Measurements from ENCODE around the gene PRKCB. TPM values are rescaled to one million over a fixed set of nuclear protein-coding genes. Genes with fewer than 3 reads are reported as not detected.
"Not testable (repeated sequence)": the region's sequence is repeated elsewhere in the genome, so short reads cannot be mapped to it uniquely, and the experiment has no call there.

Gene PRKCB
- polyA plus RNA-seq, 1 donor (not counting 4 experiments of a cell fraction or from before 2014, with no cell fraction given) = 0.18 TPM

GRCh38 chr16:24235806-24236205 is 400.0 kb downstream of the PRKCB start:
- TF ChIP-seq EZH2 (IDR thresholded peaks at IDR 0.05; ENCODE audit: low read length) = no peak
- TF ChIP-seq CTCF (optimal IDR thresholded peaks at IDR 0.05 in 1 of 3, IDR thresholded peaks at IDR 0.05 in 1 of 3, conservative IDR thresholded peaks at IDR 0.05 in 1 of 3; ENCODE audit: extremely low read depth in 1 of 3, insufficient read depth in 2 of 3, low read length in 3 of 3) = no peak
- Histone ChIP-seq H3K79me2 (ENCODE audit: control insufficient read depth, insufficient read depth, low read length) (no peaks in the 10 kb centered on the region), H3K9me3 (ENCODE audit: control insufficient read depth, low read depth, low read length) (peaks cover 3% of the 10 kb centered on the region), H3K4me1 (ENCODE audit: control insufficient read depth, extremely low read depth, insufficient read depth, low read length) (no peaks in the 10 kb centered on the region), H2AFZ (ENCODE audit: control insufficient read depth, low read length) (no peak overlapping the region), H3K9ac (ENCODE audit: control insufficient read depth, extremely low read depth, insufficient read depth, low read length) (no peak overlapping the region), H4K20me1 (ENCODE audit: control insufficient read depth, extremely low read depth, insufficient read depth, low read length) (no peaks in the 10 kb centered on the region), H3K4me3 (ENCODE audit: control insufficient read depth in 2 of 3, extremely low read depth in 1 of 3, insufficient read depth in 2 of 3, low read depth in 1 of 3, low read length in 3 of 3) (no peak overlapping the region), H3K4me2 (ENCODE audit: control insufficient read depth, extremely low read depth, insufficient read depth, low read depth, low read length) (no peak overlapping the region), H3K36me3 (ENCODE audit: control insufficient read depth in 2 of 2, extremely low read depth in 1 of 2, insufficient read depth in 2 of 2, low read length in 2 of 2) (no peaks in the 10 kb centered on the region), H3K27me3 (ENCODE audit: control insufficient read depth, extremely low read depth, insufficient read depth, low read length) (no peaks in the 10 kb centered on the region), H3K9me1 (ENCODE audit: control insufficient read depth, extremely low read depth, insufficient read depth, low read length) (no peaks in the 10 kb centered on the region), H3K27ac (ENCODE audit: control insufficient read depth, insufficient read depth, low read length) (no peak overlapping the region)
- DNase-seq (ENCODE audit: low read depth, low spot score) (no peak), FAIRE-seq (no peak)
- dilution Hi-C loops (cut with MboI; ENCODE audit: extremely low pct_ligation_motif_present, low sequenced_read_pairs) = no loop called here

DNA sequence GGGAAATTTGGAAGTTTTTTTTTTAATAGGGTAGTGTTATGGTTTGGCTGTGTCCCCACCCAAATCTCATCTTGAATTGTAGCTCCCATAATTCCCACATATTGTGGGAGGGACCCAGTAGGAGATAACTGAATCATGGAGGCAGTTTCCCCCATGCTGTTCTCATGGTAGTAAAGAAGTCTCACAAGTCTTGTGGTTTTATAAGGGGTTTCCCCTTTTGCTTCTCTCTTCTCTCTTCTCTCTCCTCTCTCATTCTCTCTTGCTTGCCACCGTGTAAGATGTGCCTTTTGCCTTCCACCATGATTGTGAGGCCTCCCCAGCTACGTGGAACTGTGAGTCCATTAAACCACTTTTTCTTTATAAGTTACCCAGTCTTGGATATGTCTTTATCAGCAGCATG is 403.1 kb downstream of the PRKCB start:
- H3K4me1 ChIP-seq (ENCODE audit: control insufficient read depth, extremely low read depth, insufficient read depth, low read length); H3K27me3 ChIP-seq (ENCODE audit: control insufficient read depth, extremely low read depth, insufficient read depth, low read length); H4K20me1 ChIP-seq (ENCODE audit: control insufficient read depth, extremely low read depth, insufficient read depth, low read length); H3K79me2 ChIP-seq (ENCODE audit: control insufficient read depth, insufficient read depth, low read length); H3K9me1 ChIP-seq (ENCODE audit: control insufficient read depth, extremely low read depth, insufficient read depth, low read length); H3K9ac ChIP-seq (ENCODE audit: control insufficient read depth, extremely low read depth, insufficient read depth, low read length); H3K4me2 ChIP-seq (ENCODE audit: control insufficient read depth, extremely low read depth, insufficient read depth, low read depth, low read length); H3K27ac ChIP-seq (ENCODE audit: control insufficient read depth, insufficient read depth, low read length); FAIRE-seq; H3K4me3 ChIP-seq (ENCODE audit: control insufficient read depth in 2 of 3, extremely low read depth in 1 of 3, insufficient read depth in 2 of 3, low read depth in 1 of 3, low read length in 3 of 3); DNase-seq (ENCODE audit: low read depth, low spot score); H3K9me3 ChIP-seq (ENCODE audit: control insufficient read depth, low read depth, low read length); dilution Hi-C loops (cut with MboI; ENCODE audit: extremely low pct_ligation_motif_present, low sequenced_read_pairs); H2AFZ ChIP-seq (ENCODE audit: control insufficient read depth, low read length); H3K36me3 ChIP-seq (ENCODE audit: control insufficient read depth in 2 of 2, extremely low read depth in 1 of 2, insufficient read depth in 2 of 2, low read length in 2 of 2): not testable (repeated sequence)

DNA sequence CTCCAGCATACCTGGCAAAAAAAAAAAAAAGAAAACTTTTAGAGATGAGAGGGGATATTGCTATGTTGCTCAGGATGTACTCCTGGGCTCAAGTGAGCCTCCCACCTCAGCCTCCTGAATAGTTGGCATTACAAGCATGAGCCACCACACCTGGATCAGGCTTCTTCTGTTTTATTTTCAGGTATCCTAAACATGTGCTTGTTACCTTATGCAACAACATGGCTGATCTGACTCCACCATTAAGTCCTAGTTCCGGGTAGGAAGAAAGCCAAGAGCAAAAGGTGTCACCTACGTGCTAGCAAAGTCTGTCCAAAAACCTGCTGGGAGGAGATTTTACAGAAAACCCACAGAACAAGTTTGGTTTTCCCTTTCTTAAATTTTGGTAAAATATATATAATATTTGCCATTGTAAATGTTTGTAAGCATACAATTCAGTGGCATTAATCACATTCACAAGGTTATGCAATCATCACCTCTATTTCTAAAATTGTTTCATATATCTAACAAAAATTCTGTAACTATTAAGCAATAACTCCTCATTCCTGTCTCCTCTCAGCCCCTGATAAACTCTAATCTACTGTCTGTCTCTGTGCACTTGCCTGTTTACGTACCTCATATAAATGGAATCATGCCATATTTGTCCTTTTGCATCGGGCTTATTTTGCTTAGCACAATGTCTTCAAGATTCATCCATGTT is 411.3 kb downstream of the PRKCB start:
- dilution Hi-C loops (cut with MboI; ENCODE audit: extremely low pct_ligation_motif_present, low sequenced_read_pairs) = no loop called here
- H3K79me2 ChIP-seq (ENCODE audit: control insufficient read depth, insufficient read depth, low read length) = no peaks in the 10 kb centered on the region
- H3K4me1 ChIP-seq (ENCODE audit: control insufficient read depth, extremely low read depth, insufficient read depth, low read length) = no peaks in the 10 kb centered on the region
- H3K4me3 ChIP-seq (ENCODE audit: control insufficient read depth in 2 of 3, extremely low read depth in 1 of 3, insufficient read depth in 2 of 3, low read depth in 1 of 3, low read length in 3 of 3) = no peak overlapping the region
- no peaks in the 10 kb centered on the region for H4K20me1 ChIP-seq (ENCODE audit: control insufficient read depth, extremely low read depth, insufficient read depth, low read length)
- H3K9me3 ChIP-seq (ENCODE audit: control insufficient read depth, low read depth, low read length) = no peaks in the 10 kb centered on the region
- no peak overlapping the region for H3K9ac ChIP-seq (ENCODE audit: control insufficient read depth, extremely low read depth, insufficient read depth, low read length)
- H3K9me1 ChIP-seq (ENCODE audit: control insufficient read depth, extremely low read depth, insufficient read depth, low read length) = no peaks in the 10 kb centered on the region
- FAIRE-seq (no peak), DNase-seq (ENCODE audit: low read depth, low spot score) (no peak)
- H2AFZ ChIP-seq (ENCODE audit: control insufficient read depth, low read length) = no peak overlapping the region
- TF ChIP-seq CTCF (optimal IDR thresholded peaks at IDR 0.05 in 1 of 3, IDR thresholded peaks at IDR 0.05 in 1 of 3, conservative IDR thresholded peaks at IDR 0.05 in 1 of 3; ENCODE audit: extremely low read depth in 1 of 3, insufficient read depth in 2 of 3, low read length in 3 of 3) = no peak
- TF ChIP-seq EZH2 (IDR thresholded peaks at IDR 0.05; ENCODE audit: low read length) = no peak
- no peak overlapping the region for H3K4me2 ChIP-seq (ENCODE audit: control insufficient read depth, extremely low read depth, insufficient read depth, low read depth, low read length)
- H3K27me3 ChIP-seq (ENCODE audit: control insufficient read depth, extremely low read depth, insufficient read depth, low read length) = no peaks in the 10 kb centered on the region
- H3K36me3 ChIP-seq (ENCODE audit: control insufficient read depth in 2 of 2, extremely low read depth in 1 of 2, insufficient read depth in 2 of 2, low read length in 2 of 2) = no peaks in the 10 kb centered on the region
- no peak overlapping the region for H3K27ac ChIP-seq (ENCODE audit: control insufficient read depth, insufficient read depth, low read length)

Data from keratinocyte (primary cell).